Measurements from ENCODE around the gene FAM210A. TPM values are rescaled to one million over a fixed set of nuclear protein-coding genes. Genes with fewer than 3 reads are reported as not detected.
A peak's percentile ranks its signal among the peaks of the same experiment; 100 is the strongest.
"Not testable (repeated sequence)": the region's sequence is repeated elsewhere in the genome, so short reads cannot be mapped to it uniquely, and the experiment has no call there.

Gene FAM210A
- total RNA-seq = 10 to 100 TPM; 51.9 to 58.1 TPM

- DNase-seq = peak; percentile 94
- peak within 1 kb of the TSS; percentile 97 for H3K27ac Mint-ChIP-seq
- H3K27me3 Mint-ChIP-seq = no peaks in the 10 kb centered on the region
- peaks cover 3% of the 10 kb centered on the region for H3K9me3 Mint-ChIP-seq
- H3K4me1 Mint-ChIP-seq = peaks cover 44% of the 10 kb centered on the region
- peaks cover 39% of the 10 kb centered on the region for H3K36me3 Mint-ChIP-seq
- H3K4me3 Mint-ChIP-seq = peak within 1 kb of the TSS; percentile 86
These were observed at the start of gene FAM210A, which contains the start of gene RNMT for GRCh38 chr18:13726232-13726971. FAM210A (minus strand) TSS chr18:13726558; CDS start chr18:13682077, 44,481 bp downstream. RNMT (plus strand) TSS chr18:13726673; CDS start chr18:13731518, 4,845 bp downstream.

GRCh38 chr18:13775058-13775457, 48.7 kb upstream of the FAM210A start:
- Mint-ChIP-seq H3K27ac (no peak overlapping the region), H3K36me3 (peaks cover 2% of the 10 kb centered on the region), H3K27me3 (peaks cover 11% of the 10 kb centered on the region), H3K4me1 (no peaks in the 10 kb centered on the region), H3K4me3 (no peak overlapping the region), H3K9me3 (peaks cover 11% of the 10 kb centered on the region)
- DNase-seq = no peak

GRCh38 chr18:13762690-13763439, 36.5 kb upstream of the FAM210A start:
- peaks cover 27% of the 10 kb centered on the region for H3K9me3 Mint-ChIP-seq
- no peak overlapping the region for H3K27ac Mint-ChIP-seq
- H3K36me3 Mint-ChIP-seq = peaks cover 68% of the 10 kb centered on the region
- no peak for DNase-seq
- H3K4me3 Mint-ChIP-seq = no peak overlapping the region
- no peaks in the 10 kb centered on the region for H3K27me3 Mint-ChIP-seq
- no peaks in the 10 kb centered on the region for H3K4me1 Mint-ChIP-seq

GRCh38 chr18:13760047-13760446, 33.7 kb upstream of the FAM210A start:
- DNase-seq = no peak
- Mint-ChIP-seq H3K36me3 (peaks cover 80% of the 10 kb centered on the region), H3K4me3 (no peak overlapping the region), H3K9me3 (peaks cover 11% of the 10 kb centered on the region), H3K27me3 (no peaks in the 10 kb centered on the region), H3K4me1 (no peaks in the 10 kb centered on the region), H3K27ac (no peak overlapping the region)

- H3K36me3 Mint-ChIP-seq = peaks cover 80% of the 10 kb centered on the region
These were observed 32.3 kb upstream of the FAM210A start for GRCh38 chr18:13758622-13759021.

GRCh38 chr18:13756671-13757070, 30.3 kb upstream of the FAM210A start:
- Mint-ChIP-seq H3K27ac (no peak overlapping the region), H3K36me3 (peaks cover 73% of the 10 kb centered on the region), H3K4me1 (no peaks in the 10 kb centered on the region), H3K4me3 (no peak overlapping the region), H3K27me3 (no peaks in the 10 kb centered on the region), H3K9me3 (peaks cover 2% of the 10 kb centered on the region)
- no peak for DNase-seq

More at GRCh38 chr18:13758622-13759021, 32.3 kb upstream of the FAM210A start:
- Mint-ChIP-seq H3K27ac (no peak overlapping the region), H3K9me3 (peaks cover 4% of the 10 kb centered on the region), H3K4me3 (no peak overlapping the region), H3K27me3 (no peaks in the 10 kb centered on the region), H3K4me1 (no peaks in the 10 kb centered on the region)
- DNase-seq = no peak

GRCh38 chr18:13756261-13756660, 29.9 kb upstream of the FAM210A start:
- Mint-ChIP-seq H3K9me3 (peaks cover 2% of the 10 kb centered on the region), H3K27ac (no peak overlapping the region), H3K27me3 (no peaks in the 10 kb centered on the region), H3K4me3 (no peak overlapping the region), H3K36me3 (peaks cover 75% of the 10 kb centered on the region), H3K4me1 (no peaks in the 10 kb centered on the region)
- no peak for DNase-seq

GRCh38 chr18:13751599-13751998, 25.2 kb upstream of the FAM210A start:
- not testable (repeated sequence) for H3K4me3 Mint-ChIP-seq, DNase-seq, H3K27me3 Mint-ChIP-seq, H3K27ac Mint-ChIP-seq, H3K4me1 Mint-ChIP-seq, H3K9me3 Mint-ChIP-seq
- H3K36me3 Mint-ChIP-seq = peaks cover 81% of the 10 kb centered on the region

- H3K9me3 Mint-ChIP-seq = peaks cover 1% of the 10 kb centered on the region
- no peaks in the 10 kb centered on the region for H3K27me3 Mint-ChIP-seq
- no peak overlapping the region for H3K4me3 Mint-ChIP-seq
- no peak overlapping the region for H3K27ac Mint-ChIP-seq
- no peak for DNase-seq
- peaks cover 70% of the 10 kb centered on the region for H3K36me3 Mint-ChIP-seq
- H3K4me1 Mint-ChIP-seq = peaks cover 13% of the 10 kb centered on the region
These were observed 20.3 kb upstream of the FAM210A start for GRCh38 chr18:13746633-13747032.

- H3K36me3 Mint-ChIP-seq = peaks cover 64% of the 10 kb centered on the region
- H3K4me3 Mint-ChIP-seq = no peak overlapping the region
- peak overlapping the region; percentile 26 for H3K27ac Mint-ChIP-seq
- H3K9me3 Mint-ChIP-seq = no peaks in the 10 kb centered on the region
- DNase-seq = no peak
- peaks cover 15% of the 10 kb centered on the region for H3K4me1 Mint-ChIP-seq
- no peaks in the 10 kb centered on the region for H3K27me3 Mint-ChIP-seq
These were observed 19.3 kb upstream of the FAM210A start for GRCh38 chr18:13745696-13746095.

GRCh38 chr18:13735681-13736080, 9.3 kb upstream of the FAM210A start:
- Mint-ChIP-seq H3K4me1 (peaks cover 11% of the 10 kb centered on the region), H3K9me3 (peaks cover 3% of the 10 kb centered on the region), H3K4me3 (no peak overlapping the region), H3K36me3 (peaks cover 42% of the 10 kb centered on the region), H3K27me3 (no peaks in the 10 kb centered on the region), H3K27ac (no peak overlapping the region)
- no peak for DNase-seq

- Mint-ChIP-seq H3K27me3 (no peaks in the 10 kb centered on the region), H3K9me3 (peaks cover 5% of the 10 kb centered on the region), H3K4me3 (no peak overlapping the region), H3K4me1 (peaks cover 30% of the 10 kb centered on the region), H3K27ac (no peak overlapping the region), H3K36me3 (peaks cover 42% of the 10 kb centered on the region)
- DNase-seq = no peak
These were observed 4.1 kb upstream of the FAM210A start for GRCh38 chr18:13730481-13730880.

GRCh38 chr18:13726972-13727331, 594 bp upstream of the FAM210A start:
- peak overlapping the region; percentile 86 for H3K4me3 Mint-ChIP-seq
- H3K9me3 Mint-ChIP-seq = peaks cover 3% of the 10 kb centered on the region
- H3K27me3 Mint-ChIP-seq = no peaks in the 10 kb centered on the region
- peak; percentile 37 for DNase-seq
- peak overlapping the region; percentile 97 for H3K27ac Mint-ChIP-seq
- peaks cover 44% of the 10 kb centered on the region for H3K4me1 Mint-ChIP-seq
- peaks cover 38% of the 10 kb centered on the region for H3K36me3 Mint-ChIP-seq

GRCh38 chr18:13725566-13726231, 659 bp downstream of the FAM210A start:
- H3K4me1 Mint-ChIP-seq = peaks cover 47% of the 10 kb centered on the region
- no peaks in the 10 kb centered on the region for H3K27me3 Mint-ChIP-seq
- no peak for DNase-seq
- H3K27ac Mint-ChIP-seq = peak overlapping the region; percentile 83
- H3K4me3 Mint-ChIP-seq = peak overlapping the region; percentile 86
- H3K9me3 Mint-ChIP-seq = peaks cover 3% of the 10 kb centered on the region
- peaks cover 44% of the 10 kb centered on the region for H3K36me3 Mint-ChIP-seq

- H3K36me3 Mint-ChIP-seq = peaks cover 53% of the 10 kb centered on the region
- peaks cover 44% of the 10 kb centered on the region for H3K4me1 Mint-ChIP-seq
- peaks cover 1% of the 10 kb centered on the region for H3K9me3 Mint-ChIP-seq
- DNase-seq = no peak
- no peak overlapping the region for H3K4me3 Mint-ChIP-seq
- no peak overlapping the region for H3K27ac Mint-ChIP-seq
- H3K27me3 Mint-ChIP-seq = no peaks in the 10 kb centered on the region
These were observed 5.5 kb downstream of the FAM210A start for GRCh38 chr18:13720847-13721246.

All from activated naive CD8-positive, alpha-beta T cell treated with anti-CD3 and anti-CD28 coated beads for 36 hours (primary cell).